ENCODE data around the gene FAM227B. TPM values are rescaled to one million over a fixed set of nuclear protein-coding genes. Genes with fewer than 3 reads are reported as not detected.

The FAM227B gene
- total RNA-seq, 1 donor from 2014 or later = 5.8 TPM

DNA sequence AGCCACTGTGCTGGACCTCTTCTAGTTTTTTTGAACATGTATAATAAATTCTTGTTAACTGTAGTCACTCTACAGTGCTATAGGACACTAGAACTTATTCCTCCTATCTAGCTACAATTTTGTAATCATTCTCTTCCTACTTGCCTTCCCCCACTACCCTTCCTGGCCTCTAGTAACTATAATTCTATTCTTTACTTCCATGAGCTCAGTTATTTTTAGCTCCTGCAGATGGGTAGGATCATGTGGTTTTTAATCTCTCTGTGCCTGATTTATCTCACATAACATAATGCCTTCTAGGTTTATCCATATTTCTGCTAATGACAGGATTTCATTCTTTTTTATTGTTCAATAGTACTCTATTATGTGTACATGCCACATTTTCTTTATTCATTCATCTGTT lies 310.7 kb downstream of the FAM227B start:
- TF ChIP-seq, protein P1, sequence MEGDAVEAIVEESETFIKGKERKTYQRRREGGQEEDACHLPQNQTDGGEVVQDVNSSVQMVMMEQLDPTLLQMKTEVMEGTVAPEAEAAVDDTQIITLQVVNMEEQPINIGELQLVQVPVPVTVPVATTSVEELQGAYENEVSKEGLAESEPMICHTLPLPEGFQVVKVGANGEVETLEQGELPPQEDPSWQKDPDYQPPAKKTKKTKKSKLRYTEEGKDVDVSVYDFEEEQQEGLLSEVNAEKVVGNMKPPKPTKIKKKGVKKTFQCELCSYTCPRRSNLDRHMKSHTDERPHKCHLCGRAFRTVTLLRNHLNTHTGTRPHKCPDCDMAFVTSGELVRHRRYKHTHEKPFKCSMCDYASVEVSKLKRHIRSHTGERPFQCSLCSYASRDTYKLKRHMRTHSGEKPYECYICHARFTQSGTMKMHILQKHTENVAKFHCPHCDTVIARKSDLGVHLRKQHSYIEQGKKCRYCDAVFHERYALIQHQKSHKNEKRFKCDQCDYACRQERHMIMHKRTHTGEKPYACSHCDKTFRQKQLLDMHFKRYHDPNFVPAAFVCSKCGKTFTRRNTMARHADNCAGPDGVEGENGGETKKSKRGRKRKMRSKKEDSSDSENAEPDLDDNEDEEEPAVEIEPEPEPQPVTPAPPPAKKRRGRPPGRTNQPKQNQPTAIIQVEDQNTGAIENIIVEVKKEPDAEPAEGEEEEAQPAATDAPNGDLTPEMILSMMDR (IDR thresholded peaks at IDR 0.05; ENCODE audit: insufficient read depth, low read length, poor library complexity, severe bottlenecking) = no peak
- no peak overlapping the region for H3K4me3 ChIP-seq (ENCODE audit: low read depth, low read length)
- DNase-seq (ENCODE audit: low read depth) = no peak
- no peaks in the 10 kb centered on the region for H3K36me3 ChIP-seq (ENCODE audit: control insufficient read depth, insufficient read depth, low read length)
- H3K27me3 ChIP-seq (ENCODE audit: control insufficient read depth, insufficient read depth, low read length) = no peaks in the 10 kb centered on the region

DNA sequence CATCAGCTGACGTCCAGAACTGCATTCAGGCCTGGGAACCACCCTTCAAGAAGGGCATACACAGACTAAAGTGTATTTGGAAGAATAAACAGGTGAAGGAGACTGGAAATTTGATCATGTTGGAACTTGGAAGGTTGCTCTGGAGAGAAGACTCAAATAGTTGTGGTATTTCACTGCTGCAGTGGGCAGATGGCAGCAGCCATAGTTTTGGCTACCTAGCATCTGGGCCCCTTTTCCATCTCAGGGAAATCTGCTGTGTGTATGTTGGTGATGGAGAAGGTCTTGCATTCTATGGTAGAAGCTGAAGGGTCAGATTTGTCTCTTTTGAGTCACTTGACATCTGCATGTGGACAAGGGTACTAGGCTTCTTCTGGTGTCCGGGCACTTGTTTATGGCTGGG lies 311.9 kb downstream of the FAM227B start:
- Histone ChIP-seq H3K4me3 (ENCODE audit: low read depth, low read length) (no peak overlapping the region), H3K36me3 (ENCODE audit: control insufficient read depth, insufficient read depth, low read length) (no peaks in the 10 kb centered on the region), H3K27me3 (ENCODE audit: control insufficient read depth, insufficient read depth, low read length) (no peaks in the 10 kb centered on the region)
- TF ChIP-seq, protein P1 (IDR thresholded peaks at IDR 0.05; ENCODE audit: insufficient read depth, low read length, poor library complexity, severe bottlenecking) = no peak
- DNase-seq (ENCODE audit: low read depth) = no peak

DNA sequence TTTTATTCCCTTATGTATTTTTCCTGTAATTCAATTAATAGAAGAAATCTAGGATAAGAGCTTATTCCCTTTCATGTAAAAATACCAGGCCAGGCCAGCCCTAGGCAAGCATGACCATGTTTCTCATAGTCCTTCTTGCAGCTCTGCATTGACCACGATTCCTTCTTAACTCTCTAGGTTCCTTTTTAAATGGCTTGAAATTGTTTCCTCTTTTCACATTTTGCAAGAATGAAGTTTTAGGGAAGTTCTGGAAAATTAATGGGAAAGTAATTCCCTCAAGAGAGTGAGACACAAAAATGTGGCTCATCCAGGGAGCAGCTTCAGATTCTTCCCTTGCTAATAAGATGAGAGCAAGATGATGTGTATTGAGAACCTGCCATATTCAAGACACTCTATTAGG lies 314.1 kb downstream of the FAM227B start:
- no peak for DNase-seq (ENCODE audit: low read depth)
- Histone ChIP-seq H3K27me3 (ENCODE audit: control insufficient read depth, insufficient read depth, low read length) (no peaks in the 10 kb centered on the region), H3K4me3 (ENCODE audit: low read depth, low read length) (no peak overlapping the region), H3K36me3 (ENCODE audit: control insufficient read depth, insufficient read depth, low read length) (no peaks in the 10 kb centered on the region)
- TF ChIP-seq, protein P1 (IDR thresholded peaks at IDR 0.05; ENCODE audit: insufficient read depth, low read length, poor library complexity, severe bottlenecking) = no peak

DNA sequence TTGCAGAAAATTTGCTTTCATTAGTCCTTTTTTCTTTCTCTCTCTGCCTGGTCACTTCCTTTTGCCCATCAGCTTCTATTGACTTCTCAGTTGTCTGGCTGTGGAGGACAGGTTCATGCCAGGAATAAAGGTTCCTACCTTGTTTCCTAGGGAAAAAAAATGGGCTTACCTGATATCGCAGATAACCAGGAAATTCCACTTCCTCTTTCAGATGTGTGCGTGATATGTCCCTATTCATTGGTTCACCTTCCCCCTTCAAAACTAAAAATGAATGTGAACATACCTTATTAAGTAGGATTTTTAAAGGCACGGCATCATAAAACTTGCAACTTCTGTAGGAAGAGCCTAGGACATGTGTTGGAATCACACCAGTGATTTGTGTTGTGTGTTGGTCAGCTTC lies 317.6 kb downstream of the FAM227B start:
- H3K36me3 ChIP-seq (ENCODE audit: control insufficient read depth, insufficient read depth, low read length) = no peaks in the 10 kb centered on the region
- no peak overlapping the region for H3K4me3 ChIP-seq (ENCODE audit: low read depth, low read length)
- no peaks in the 10 kb centered on the region for H3K27me3 ChIP-seq (ENCODE audit: control insufficient read depth, insufficient read depth, low read length)
- no peak for DNase-seq (ENCODE audit: low read depth)
- TF ChIP-seq, protein P1 (IDR thresholded peaks at IDR 0.05; ENCODE audit: insufficient read depth, low read length, poor library complexity, severe bottlenecking) = no peak

DNA sequence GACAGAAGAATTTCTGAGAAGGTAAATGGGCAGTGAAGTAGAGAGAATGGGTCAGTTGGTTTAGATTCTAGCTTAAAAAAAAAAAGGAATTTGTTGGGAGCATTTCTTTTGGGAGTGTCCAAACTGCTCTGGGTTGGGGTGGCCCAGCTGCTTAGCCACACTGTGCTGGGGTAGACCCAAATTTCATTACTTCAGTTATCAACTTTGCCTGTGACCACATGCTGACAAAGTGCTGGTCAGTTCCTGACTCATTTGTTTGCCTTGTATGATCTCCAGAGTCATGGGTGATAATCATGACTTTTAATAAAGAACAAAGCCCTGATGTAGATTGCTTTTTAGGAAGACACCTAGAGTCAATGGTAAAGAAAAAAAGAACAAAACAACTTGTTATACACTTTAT lies 319.1 kb downstream of the FAM227B start:
- TF ChIP-seq, protein P1 (IDR thresholded peaks at IDR 0.05; ENCODE audit: insufficient read depth, low read length, poor library complexity, severe bottlenecking) = no peak
- no peak for DNase-seq (ENCODE audit: low read depth)
- Histone ChIP-seq H3K4me3 (ENCODE audit: low read depth, low read length) (no peak overlapping the region), H3K36me3 (ENCODE audit: control insufficient read depth, insufficient read depth, low read length) (no peaks in the 10 kb centered on the region), H3K27me3 (ENCODE audit: control insufficient read depth, insufficient read depth, low read length) (no peaks in the 10 kb centered on the region)

DNA sequence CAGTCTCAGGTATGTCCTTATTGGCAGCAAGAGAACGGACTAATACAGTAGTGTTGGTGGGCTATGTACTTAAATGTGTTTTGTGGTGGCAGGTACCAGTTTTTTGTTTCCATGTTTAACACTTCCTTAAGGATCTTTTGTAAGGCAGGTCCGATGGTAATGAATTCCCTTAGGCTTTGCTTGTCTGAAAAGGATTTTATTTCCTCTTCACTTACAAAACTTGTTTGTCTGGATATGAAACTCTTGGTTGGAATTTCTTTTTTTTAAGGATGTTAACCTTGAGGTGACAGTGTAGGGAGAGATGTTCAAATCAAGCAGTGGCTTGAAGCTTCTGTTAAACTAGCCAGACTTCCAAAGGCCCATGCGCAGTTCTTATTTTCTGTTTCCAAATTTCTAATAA lies 319.8 kb downstream of the FAM227B start:
- H3K27me3 ChIP-seq (ENCODE audit: control insufficient read depth, insufficient read depth, low read length) = no peaks in the 10 kb centered on the region
- H3K4me3 ChIP-seq (ENCODE audit: low read depth, low read length) = no peak overlapping the region
- H3K36me3 ChIP-seq (ENCODE audit: control insufficient read depth, insufficient read depth, low read length) = no peaks in the 10 kb centered on the region
- TF ChIP-seq, protein P1 (IDR thresholded peaks at IDR 0.05; ENCODE audit: insufficient read depth, low read length, poor library complexity, severe bottlenecking) = no peak
- no peak for DNase-seq (ENCODE audit: low read depth)
